Measurements from ENCODE around the gene CCDC158. TPM values are rescaled to one million over a fixed set of nuclear protein-coding genes. Genes with fewer than 3 reads are reported as not detected.

Gene CCDC158
- total and polyA plus RNA-seq, 2 of the 4 experiments (the other 2 are of a cell fraction) = not detected

DNA sequence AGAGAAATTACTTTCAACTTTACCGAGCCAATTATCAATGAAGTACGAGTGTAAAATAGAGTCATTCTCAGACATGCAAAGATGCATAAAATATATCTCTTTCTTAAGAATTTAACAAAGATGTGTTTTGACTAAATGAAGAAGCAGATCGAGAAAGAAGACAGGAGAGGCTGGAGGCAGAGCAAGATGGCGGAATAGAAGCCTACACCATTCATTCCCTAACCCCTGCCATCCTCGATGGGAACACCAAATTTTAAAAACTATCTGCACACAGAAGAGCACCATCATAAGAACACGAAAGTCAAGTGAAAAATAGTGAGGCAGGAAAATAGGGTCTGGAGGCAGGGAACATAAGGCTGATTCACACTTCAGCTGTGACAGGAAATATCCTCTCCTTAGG, 35.0 kb downstream of the CCDC158 start:
- TF ChIP-seq MXI1 (IDR thresholded peaks at IDR 0.05; ENCODE audit: borderline replicate concordance, low read depth, low read length) (no peak), FOS (IDR thresholded peaks at IDR 0.05; ENCODE audit: low read depth, low read length) (no peak), NFE2L2 (IDR thresholded peaks at IDR 0.05; ENCODE audit: low read depth, low read length) (no peak), RFX5 (IDR thresholded peaks at IDR 0.05; ENCODE audit: low read depth, low read length) (no peak), MAZ (IDR thresholded peaks at IDR 0.05; ENCODE audit: borderline replicate concordance, low read depth, low read length) (no peak), POLR2A (IDR thresholded peaks at IDR 0.05; ENCODE audit: low read depth, low read length) (no peak), RAD21 (IDR thresholded peaks at IDR 0.05; ENCODE audit: low read length) (no peak), SMC3 (IDR thresholded peaks at IDR 0.05; ENCODE audit: low read depth, low read length) (no peak), CEBPB (IDR thresholded peaks at IDR 0.05; ENCODE audit: low read depth, low read length) (no peak), MAFK (IDR thresholded peaks at IDR 0.05; ENCODE audit: low read depth, low read length) (no peak), CHD1 (IDR thresholded peaks at IDR 0.05; ENCODE audit: low read depth, low read length) (no peak), BHLHE40 (IDR thresholded peaks at IDR 0.05; ENCODE audit: low read depth, low read length) (no peak)
- TF ChIP-seq, protein P1, sequence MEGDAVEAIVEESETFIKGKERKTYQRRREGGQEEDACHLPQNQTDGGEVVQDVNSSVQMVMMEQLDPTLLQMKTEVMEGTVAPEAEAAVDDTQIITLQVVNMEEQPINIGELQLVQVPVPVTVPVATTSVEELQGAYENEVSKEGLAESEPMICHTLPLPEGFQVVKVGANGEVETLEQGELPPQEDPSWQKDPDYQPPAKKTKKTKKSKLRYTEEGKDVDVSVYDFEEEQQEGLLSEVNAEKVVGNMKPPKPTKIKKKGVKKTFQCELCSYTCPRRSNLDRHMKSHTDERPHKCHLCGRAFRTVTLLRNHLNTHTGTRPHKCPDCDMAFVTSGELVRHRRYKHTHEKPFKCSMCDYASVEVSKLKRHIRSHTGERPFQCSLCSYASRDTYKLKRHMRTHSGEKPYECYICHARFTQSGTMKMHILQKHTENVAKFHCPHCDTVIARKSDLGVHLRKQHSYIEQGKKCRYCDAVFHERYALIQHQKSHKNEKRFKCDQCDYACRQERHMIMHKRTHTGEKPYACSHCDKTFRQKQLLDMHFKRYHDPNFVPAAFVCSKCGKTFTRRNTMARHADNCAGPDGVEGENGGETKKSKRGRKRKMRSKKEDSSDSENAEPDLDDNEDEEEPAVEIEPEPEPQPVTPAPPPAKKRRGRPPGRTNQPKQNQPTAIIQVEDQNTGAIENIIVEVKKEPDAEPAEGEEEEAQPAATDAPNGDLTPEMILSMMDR (conservative IDR thresholded peaks at IDR 0.05; ENCODE audit: low read depth, low read length) = no peak
- TF ChIP-seq, protein P2, sequence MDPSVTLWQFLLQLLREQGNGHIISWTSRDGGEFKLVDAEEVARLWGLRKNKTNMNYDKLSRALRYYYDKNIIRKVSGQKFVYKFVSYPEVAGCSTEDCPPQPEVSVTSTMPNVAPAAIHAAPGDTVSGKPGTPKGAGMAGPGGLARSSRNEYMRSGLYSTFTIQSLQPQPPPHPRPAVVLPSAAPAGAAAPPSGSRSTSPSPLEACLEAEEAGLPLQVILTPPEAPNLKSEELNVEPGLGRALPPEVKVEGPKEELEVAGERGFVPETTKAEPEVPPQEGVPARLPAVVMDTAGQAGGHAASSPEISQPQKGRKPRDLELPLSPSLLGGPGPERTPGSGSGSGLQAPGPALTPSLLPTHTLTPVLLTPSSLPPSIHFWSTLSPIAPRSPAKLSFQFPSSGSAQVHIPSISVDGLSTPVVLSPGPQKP (IDR thresholded peaks at IDR 0.05; ENCODE audit: borderline replicate concordance, low read depth, low read length) = no peak
- TF ChIP-seq, protein P3, sequence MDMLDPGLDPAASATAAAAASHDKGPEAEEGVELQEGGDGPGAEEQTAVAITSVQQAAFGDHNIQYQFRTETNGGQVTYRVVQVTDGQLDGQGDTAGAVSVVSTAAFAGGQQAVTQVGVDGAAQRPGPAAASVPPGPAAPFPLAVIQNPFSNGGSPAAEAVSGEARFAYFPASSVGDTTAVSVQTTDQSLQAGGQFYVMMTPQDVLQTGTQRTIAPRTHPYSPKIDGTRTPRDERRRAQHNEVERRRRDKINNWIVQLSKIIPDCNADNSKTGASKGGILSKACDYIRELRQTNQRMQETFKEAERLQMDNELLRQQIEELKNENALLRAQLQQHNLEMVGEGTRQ (IDR thresholded peaks at IDR 0.05; ENCODE audit: low read depth, low read length) = no peak
- Histone ChIP-seq H3K4me3 (ENCODE audit: insufficient read depth, low read depth, low read length) (no peak overlapping the region), H2AK5ac (ENCODE audit: low read depth, low read length) (no peak overlapping the region), H4K8ac (ENCODE audit: low read depth in 2 of 2, low read length in 2 of 2) (no peak overlapping the region), H3K4me2 (ENCODE audit: low read depth, low read length) (no peak overlapping the region), H3K36me3 (ENCODE audit: control insufficient read depth, insufficient read depth, low read length) (no peaks in the 10 kb centered on the region), H4K5ac (ENCODE audit: low read depth, low read length) (no peak overlapping the region), H2AK9ac (replicated peaks; ENCODE audit: low read depth, low read length, poor library complexity) (no peak overlapping the region), H3K9me1 (ENCODE audit: insufficient read depth, low read length) (no peaks in the 10 kb centered on the region), H2AFZ (replicated peaks; ENCODE audit: low read length, poor library complexity) (no peak overlapping the region), H2BK5ac (ENCODE audit: low read depth, low read length, poor library complexity, severe bottlenecking) (no peak overlapping the region), H2BK15ac (ENCODE audit: low read depth, low read length) (no peak overlapping the region), H4K91ac (ENCODE audit: insufficient read depth, low read depth, low read length) (no peak overlapping the region), H3K9ac (ENCODE audit: low read depth, low read length) (no peak overlapping the region), H3K14ac (replicated peaks; ENCODE audit: low read depth, low read length) (no peak overlapping the region), H3K4ac (ENCODE audit: low read depth, low read length) (no peak overlapping the region), H3K4me1 (ENCODE audit: control insufficient read depth, insufficient read depth, low read length) (no peaks in the 10 kb centered on the region), H3K27me3 (ENCODE audit: control insufficient read depth, insufficient read depth, low read length) (peaks cover 8% of the 10 kb centered on the region), H4K20me1 (ENCODE audit: insufficient read depth, low read length) (no peaks in the 10 kb centered on the region), H3K9me3 (ENCODE audit: control insufficient read depth, insufficient read depth, low read length) (peaks cover 2% of the 10 kb centered on the region; the same call in 1 of the 2 replicates), H3K56ac (ENCODE audit: extremely low read depth, insufficient read depth, low read length) (no peak overlapping the region), H2BK20ac (ENCODE audit: low read depth, low read length) (no peak overlapping the region), H3K27ac (ENCODE audit: insufficient read depth, low read length) (no peak overlapping the region), H2BK120ac (ENCODE audit: low read depth, low read length) (no peak overlapping the region), H3K79me1 (ENCODE audit: low read depth in 1 of 2, low read length in 2 of 2) (no peaks in the 10 kb centered on the region), H3K23ac (ENCODE audit: low read depth, low read length) (no peak overlapping the region), H3K18ac (ENCODE audit: low read depth, low read length) (no peak overlapping the region)
- in situ Hi-C loops (cut with MboI; ENCODE audit: low sequenced_read_pairs) (no loop called here), intact Hi-C loops (cut with micrococcal nuclease) (no loop called here), dilution Hi-C loops (cut with HindIII; ENCODE audit: low sequenced_read_pairs, unreplicated experiment) (no loop called here)
- WGBS, 2 experiments (ENCODE audit: extremely low coverage in 2 of 2, insufficient read length in 1 of 2) = no CpG with 5 or more reads among the region's 6 CpGs
- no TSS peak for BruUV-seq (replicated peaks)
- no peak for ATAC-seq (ENCODE audit: low read depth)
- DNase-seq = no peak
- POLR2A ChIA-PET (ENCODE audit: unreplicated experiment) = no interaction called here
- CTCF ChIA-PET = interaction anchor here (0.9 kb wide), 1 partner anchor 8 kb away, joined by 4 read pairs; no protein-coding TSS in a partner anchor
